NCI-H510A treated with DMSO at 0.1 percent for 48 hours (cell line): ENCODE results near the gene DOCK1.

ENCODE experiments used
- DNase-seq: peaks from one replicate; lab custom pipeline; 2025; lab: John Stamatoyannopoulos, UW

DOCK1 gene

DNA sequence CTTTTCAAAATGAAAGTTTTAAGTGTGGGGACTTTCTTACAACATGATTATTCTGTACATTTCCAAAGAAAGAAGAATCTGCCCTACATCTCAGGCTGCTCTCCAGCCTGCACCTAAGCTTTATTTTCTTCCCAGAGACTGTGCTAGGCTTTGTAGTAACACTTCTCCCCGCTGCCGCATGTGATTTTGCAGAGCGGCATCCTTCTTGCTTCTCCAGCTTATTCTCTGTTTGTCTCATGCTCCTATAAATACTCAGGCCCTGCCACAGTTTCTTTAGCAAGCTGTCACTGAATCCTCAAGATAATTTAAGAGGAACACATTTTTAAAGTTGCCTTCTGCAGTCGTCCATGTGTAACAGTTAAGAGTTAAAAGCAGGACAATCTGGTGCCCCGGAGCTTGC is 237.6 kb downstream of the DOCK1 start:
- DNase-seq = no peak

DNA sequence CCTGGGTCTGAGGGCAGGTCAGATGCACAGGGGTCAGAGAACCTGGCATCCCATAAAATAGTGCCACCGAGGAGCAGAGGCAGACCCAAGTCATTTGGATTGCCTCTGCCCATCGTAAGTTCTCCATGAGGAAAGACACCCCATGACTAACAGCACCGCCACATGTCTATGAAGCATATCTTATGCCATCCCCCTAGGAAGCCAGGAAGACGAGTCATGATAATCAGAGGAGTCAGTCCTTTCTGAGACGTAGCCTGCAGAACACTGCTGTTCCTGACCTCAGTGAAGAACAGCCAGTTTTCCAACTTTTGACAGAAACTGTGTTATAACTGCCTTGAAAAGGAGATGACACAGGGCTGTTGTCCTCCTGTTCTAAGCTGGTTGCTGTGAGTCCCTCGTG is 239.9 kb downstream of the DOCK1 start:
- no peak for DNase-seq

DNA sequence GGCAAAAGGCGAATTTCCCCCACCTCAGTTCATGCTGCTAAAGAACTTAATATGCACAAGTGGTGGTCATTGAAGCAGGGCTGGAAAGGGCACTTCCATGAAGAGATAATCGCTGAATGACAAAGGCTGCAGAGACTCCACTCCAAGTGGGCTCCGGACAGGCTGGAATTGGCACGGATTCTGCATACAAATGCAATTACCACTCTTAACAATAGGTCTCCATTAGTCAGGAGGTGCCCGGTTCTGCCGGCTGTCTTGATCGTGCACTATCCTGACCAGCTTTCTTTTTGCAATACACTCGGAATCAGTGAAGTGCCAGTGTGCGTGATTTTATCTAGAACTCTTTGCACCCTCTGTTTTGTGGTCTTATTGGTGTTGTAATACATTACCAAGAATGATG is 241.4 kb downstream of the DOCK1 start:
- DNase-seq = no peak

DNA sequence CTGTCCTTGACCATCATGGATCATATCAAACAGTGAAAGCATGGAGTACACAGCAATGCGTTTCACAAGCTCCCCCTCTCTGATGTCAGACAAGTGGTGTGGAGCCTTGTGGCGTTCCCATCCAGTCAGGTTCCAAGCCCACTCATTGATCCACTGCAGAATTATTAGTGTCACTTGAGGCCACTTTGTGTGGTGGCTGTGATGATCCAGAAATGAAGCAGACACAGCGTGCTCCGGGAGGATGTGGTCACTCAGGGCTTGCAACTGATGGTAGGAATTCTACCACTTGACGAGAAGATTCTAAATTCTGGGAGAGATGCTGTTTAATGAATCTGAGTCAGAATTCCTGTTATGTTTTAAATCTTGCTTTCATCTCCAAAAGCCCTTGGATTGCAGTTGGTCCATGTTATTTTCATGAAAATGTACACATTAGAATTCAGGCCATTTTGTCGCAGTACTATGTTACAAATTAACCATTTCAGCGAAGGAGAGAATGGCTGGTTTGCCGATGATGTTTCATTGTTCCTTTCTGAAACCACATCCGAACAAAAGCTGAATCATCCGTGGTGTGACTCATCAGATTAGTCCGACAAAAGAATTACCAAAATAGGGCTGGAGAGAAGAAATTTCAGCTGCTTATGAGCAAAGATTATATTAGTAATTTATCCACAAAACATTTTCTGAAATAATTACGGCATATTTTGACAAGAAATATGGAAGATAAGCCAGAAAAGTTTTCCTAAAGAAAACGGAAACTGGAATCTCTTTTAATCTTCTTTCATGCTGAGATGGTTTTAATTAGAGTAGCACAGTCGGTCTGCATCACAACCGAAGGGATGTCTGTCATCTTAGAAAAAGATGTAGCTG is 243.1 kb downstream of the DOCK1 start:
- DNase-seq = no peak

DNA sequence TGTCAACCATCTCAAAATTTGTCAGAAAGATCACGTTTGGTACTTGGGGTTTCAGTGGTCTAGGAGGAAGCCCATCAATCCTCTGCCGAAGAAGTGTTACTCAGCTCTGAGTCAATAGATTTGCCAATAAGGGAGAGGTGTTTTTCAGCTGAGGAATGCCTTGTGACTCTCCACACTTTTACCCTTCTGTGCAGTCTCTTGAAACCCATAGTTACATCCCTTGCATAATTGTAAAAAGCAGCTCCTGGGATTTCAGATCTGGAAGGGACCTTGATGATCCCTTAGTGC is 243.6 kb downstream of the DOCK1 start:
- DNase-seq = no peak

DNA sequence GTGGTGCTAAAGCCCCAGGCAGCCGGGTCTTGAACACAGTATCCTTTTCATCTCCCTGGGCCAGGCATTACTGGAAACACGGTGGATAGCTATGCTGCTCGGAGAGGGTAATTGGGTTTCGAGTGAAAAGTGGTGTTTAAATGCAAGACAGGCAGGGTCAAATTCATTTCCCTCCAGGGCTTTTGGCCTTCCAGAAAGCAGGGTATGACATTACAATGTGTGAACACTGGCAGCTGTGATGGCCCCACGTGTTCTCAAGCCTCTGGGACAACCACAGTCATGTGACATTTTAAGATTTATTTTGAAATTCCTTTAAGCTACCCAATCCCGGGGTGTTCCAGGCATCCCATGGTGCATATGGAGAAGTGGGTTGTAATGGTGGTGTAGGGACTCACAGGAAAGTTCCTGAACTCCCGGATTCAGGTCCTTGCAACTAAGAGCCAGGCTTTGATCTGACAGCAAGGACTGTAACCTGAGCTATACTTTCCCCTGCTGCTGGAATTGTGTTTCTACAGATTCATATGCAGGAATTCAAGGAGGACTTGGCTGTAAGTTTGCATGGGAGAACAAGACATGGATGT is 244.4 kb downstream of the DOCK1 start:
- no peak for DNase-seq

DNA sequence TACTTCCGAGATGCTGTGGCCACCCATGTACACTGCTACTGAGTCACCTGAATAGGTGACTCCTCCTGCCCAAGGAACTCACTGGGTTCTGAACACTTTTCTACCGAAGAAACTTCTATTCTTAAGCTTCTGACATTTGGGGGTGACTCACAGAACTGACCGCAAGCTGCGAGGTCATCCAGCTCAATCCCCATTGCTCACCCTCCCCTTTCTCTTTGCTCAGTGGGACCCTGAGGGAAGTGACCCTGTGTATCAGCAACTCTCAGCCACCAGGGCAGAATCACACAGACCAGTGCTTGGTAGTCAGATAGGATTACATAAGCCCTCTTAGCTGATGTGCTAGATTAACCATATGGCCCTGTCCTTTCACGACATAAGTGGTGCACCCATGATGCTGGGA is 244.9 kb downstream of the DOCK1 start:
- DNase-seq = no peak

DNA sequence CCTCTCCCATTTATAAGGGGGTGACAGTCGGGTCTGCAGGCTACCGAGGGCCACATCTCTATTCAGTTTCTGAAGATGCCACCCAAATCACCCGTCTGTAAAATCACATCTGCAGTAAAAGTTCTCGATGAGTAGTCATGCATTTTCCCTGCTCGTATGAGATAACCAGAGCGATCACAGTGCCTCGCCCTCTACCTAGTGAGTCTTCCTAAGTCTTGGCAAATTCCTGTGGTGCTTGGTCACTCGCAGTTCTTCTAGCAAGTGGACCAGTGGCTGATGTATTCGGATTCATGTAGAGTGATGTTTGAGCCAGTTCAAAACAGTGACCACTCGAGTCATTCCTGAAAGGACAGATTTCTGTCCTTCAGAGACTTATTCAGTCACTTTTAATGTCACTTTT is 246.3 kb downstream of the DOCK1 start:
- DNase-seq = no peak

DNA sequence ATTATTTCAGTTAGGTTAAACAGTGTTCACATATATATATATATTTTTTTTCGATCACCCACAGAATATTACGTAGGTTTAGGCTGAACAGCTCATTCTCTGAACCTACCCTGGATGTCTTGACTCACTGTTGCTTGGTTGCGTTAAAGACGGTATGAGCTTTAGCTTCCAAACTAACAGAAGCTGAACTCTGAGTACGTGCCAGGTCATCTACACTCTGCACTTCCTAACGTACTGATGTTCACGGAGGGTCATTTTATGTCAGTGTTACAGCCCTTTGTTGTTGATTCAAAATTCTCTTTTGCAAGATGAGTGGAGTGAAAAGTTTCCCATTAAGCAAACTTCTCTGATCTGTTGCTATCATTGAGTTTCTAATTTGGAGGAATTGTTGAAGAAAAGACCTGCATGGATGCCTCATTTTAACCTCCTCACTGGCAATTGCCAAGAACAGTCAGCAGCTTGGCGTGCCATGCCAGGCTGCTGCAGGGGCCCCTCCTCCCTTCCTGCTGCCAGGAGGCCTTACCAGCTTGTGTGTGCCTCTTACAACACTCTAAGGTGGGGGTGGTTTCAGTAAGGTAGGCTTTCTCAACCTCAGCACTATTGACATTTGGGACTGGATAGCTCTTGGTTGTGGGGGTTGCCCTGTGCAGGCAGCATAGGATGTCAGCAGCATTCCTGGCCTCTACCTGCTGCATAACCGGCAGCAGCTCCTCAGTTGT is 246.9 kb downstream of the DOCK1 start:
- peak; percentile 33 for DNase-seq

DNA sequence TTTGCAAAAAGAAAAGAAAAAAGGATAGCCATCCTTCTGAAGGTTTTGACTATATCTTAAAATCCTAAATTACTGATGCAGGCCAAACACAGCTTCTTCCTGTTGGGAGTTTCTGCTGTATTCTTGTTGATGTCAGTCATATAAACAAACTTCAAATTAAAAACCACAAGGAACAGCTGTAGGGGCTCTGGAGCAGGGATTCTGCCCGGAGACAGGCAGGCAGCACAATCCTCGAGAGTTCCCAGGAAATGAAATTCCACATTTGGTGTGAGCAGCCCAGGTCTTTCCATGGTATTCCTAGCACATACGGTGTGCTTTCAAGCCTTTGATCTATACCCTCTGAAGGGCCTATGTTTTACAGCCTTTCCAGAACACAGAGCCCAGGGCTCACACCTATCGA is 248.0 kb downstream of the DOCK1 start:
- no peak for DNase-seq

DNA sequence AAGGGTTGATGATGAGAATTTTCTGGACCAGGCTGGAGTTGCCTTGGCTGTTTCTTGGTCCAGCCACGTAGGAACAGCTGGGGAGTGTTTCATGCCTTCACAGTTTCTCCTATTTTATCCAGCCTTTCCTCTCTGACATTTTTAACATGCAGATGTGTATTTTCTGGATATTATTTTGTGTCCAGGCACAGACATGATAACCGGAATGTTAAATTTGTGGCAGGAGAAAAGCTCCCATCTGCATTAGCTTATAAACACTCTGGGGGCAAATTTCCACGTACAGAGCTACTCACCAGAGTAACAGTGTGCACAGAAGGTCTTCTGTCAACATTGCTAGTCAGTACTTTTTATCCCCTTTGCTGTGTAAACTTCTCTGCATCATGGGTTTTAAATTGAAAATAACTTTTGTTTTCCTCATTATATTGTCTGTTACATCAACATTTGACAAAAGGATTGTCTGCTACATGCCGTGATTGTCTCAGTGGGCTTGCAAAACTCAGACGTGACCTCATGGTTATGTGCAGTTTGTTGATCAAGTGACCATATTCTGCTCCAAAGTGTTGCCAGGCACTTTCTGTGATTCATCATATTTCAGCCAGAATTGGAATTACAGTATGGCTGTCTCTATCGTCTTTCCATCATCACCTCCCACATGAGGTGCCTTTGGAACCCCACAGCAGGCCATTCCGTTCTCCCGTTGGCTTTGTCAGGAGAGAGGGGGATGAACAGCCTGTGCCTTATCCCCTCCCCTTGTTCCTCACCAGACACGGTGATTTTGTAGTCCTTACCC is 249.8 kb downstream of the DOCK1 start:
- no peak for DNase-seq

DNA sequence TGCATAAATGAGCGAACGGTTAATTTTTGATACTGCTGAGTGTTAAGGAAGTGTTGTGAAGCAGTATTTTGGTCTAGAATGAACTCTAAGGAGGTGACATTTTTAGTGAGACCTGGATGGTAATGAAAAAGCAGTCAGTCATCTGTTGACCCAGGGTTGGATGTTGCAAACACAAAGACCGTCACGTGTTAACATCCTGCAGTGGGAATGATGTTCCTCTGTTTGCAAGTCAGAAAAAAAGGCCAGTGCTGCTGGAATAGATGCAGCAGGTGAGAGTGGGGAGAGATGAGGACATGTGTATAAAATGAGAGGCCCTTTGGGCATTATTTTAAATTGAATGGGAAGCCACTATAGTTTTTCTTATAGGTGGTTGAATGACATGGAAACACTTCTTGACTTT is 251.9 kb downstream of the DOCK1 start:
- peak; percentile 7 for DNase-seq

DNA sequence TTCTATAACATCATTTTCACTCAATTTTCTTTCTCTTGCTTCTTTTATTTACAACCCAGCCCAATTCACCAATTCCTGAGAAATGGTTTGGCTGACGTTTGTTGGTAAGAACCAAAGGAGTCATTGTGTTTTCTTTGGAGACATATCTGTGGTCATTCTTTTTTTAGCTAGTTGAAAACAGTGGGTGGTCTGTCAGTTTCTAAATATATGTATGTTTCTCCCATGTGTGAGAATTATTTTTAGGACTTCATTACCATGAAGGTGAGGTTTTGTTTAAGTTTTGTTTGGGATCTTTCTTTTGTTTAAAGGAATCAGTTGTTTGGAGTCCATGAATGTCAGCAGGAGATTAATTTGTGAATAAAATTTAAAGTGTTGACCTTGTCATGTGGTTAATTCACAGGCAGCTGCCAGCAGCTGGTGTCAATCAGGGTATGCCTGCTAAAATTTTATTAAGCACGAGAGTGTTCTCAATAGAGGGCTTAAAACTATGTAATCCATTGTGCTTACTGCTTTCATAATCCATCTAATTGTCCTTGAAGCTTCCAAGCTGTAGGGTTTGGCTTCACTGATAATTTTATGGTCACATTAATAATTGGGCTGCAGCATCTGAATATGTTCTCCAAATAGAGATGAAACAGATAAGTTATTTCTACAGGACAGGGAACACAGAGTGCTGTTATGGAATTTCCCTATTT is 252.4 kb downstream of the DOCK1 start:
- no peak for DNase-seq

DNA sequence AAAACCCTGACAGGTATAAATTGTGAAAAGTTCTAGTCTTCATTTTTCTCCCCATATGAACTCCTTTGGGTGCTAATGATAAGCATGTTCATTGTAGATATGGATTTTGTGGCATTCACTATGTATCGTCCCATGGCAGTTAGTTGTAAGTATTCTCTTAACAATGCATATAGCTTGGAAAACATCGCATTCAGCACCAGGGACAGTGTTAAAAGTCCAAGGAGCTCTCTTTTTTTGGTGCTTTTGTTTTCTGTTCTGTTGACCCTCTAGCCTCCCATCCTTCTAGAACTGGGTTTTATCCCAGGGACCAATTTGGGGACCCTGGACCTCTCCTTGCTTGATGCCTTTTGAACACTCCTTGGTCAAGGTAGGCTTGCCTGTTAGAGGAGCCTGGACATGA is 253.4 kb downstream of the DOCK1 start:
- no peak for DNase-seq

DNA sequence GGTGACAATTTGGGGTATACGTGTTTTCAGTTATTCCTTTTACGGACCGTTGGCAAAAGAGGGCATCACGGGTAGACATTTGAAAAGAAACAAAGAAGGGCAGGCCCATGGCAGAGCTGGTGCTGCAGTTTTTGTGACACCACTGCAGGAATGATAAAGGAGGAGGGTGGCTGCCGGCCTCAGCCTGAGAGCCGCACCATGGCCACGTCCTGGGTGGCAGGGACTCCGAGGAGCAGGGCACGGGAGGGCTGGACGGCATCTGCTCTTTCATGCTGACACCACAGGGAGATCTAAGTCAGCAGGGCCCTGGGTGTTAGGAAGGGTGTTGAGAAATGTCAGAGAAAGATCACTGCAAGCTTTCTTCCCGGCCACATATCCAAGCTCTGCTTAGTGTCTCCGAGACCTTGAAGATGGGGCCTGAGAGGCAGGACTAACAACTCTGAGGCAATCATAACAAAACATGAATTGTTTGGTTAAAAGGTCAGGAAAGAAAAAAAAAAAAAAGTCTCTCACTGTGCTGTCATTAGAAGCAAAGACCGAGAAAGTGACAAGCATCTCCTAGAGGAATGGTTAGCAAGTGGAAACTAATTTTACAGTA is 254.5 kb downstream of the DOCK1 start:
- no peak for DNase-seq

DNA sequence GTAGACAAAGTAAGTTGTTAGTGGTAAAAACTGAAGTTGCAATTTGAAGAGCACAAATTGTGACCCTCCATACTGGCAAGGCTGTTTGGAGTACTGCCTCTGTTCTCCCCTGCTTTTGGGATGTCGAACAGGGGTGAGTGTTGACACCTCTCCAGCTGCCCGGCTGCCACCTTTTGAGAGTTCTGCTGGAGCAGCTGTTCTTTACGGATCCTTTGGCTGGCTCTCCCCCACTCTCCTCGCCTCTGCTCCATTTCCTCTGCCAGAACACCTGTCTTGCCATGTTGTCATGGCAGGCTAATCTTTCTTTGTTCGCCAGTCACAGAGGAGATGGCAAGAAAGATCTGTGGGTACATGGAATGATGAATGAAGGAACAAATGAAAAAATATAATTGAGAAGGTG is 256.3 kb downstream of the DOCK1 start:
- peak; percentile 41 for DNase-seq

DNA sequence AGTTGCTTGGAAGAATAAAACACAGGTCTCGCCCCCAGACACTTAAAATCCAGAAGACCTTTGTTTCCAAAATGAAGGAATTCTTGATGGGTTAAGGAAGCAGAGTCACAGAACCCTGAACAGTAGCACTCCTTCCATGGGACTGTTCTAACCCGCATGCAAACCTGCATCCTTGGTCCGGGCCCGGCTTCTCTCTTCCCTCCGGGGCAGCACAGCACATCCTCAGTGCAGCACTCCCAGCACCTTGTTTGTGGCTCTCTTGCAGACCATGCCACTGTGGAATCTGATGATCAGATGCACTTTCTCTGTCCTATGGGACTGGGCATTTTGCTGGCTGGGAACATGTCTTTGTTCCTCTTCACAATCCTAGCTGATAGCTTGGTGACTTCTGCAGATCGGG is 257.6 kb downstream of the DOCK1 start:
- no peak for DNase-seq

DNA sequence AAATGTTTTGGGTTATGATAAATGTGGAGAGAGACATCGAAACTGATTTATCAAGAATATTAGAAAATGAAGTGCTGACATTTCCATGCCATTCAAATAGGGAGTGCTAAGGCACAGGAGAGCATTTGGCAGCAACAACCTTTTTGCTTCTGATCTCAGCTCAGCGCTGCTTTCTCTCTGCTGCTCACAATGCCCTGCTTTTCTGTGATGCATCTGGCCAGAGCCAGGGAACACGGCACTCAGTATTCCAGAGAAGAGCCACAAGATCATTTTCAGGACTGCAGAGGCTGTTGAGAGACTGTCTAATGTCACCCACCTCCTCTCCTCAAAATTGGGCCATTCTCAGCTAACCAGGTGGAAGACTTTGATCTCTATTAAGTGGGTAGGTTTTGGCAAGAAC is 263.0 kb downstream of the DOCK1 start:
- no peak for DNase-seq

DNA sequence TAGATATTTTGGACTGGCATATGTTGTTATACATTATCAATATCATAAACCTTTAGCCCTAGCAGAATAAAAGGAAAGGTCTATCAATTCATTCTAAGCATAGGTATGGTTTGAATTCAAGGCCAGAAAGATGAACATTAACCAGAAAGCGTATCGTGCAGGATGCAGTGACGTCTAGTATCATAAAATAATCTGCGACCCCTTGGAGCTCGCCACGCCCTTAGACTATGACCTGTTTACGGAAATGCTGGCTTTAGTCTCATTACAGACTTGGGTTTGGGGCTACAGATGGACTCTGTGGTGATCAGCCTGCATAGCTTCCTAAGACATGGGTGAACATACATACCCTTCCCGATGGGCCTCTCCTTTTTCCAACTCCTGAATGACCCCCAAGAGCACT is 269.6 kb downstream of the DOCK1 start:
- DNase-seq = no peak

DNA sequence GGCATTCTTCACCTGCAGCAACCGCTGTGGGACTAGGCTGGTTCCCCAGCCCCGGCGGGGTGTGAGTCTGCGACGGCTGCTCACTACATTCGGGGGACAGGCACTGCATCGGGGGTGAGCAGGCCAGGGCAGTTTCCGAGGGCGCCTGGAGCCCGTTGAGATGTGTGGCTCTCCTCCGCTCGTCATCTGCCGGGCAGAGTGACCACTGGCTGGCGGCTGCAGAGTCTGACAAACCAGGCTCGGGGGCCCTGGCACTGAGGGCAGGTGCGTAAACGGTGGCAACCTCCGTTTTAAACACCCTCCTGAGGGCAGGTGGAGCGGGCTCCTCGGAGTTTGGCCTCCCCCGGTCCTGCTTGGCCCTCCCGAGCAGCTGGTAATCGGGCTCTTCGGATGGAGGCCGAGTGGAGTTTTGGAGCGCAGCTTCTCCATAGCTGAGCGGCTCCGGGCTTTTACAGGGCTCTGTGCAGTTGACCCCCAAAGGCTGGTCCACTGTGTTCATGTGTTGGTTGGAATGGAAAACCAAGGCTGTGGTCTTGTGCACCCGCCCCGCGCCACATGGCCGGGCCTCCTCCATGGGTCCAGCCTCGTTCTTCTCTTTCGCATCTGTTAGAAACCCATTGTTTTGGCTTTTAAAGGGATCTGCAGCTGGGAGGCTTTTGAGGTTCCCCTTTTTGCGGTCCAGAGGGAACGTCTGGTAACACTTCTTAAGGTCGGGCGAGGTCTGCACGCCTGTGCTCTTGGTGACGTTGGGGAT is 270.3 kb downstream of the DOCK1 start:
- no peak for DNase-seq

DNA sequence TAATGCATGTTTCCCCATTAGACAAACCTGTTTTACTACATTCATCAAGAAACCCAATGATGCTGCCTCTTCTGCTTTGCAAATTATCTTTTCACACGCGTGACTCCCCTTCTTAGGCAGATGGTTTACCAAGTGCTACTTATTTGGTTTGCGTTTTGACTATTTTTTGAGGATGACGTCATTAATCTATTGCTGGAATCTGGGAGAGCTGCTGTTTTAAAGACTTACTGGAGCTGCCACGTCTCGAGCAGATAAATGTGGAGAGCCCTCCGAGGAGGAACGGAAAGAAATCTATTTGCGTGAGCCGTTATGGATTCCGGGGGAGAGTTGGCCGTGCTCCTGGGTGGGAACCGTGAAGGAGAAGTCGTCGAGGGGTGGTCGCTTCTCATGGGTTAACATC is 271.4 kb downstream of the DOCK1 start:
- no peak for DNase-seq
